ENCODE measurements around the gene PPP1R27. TPM values are rescaled to one million over a fixed set of nuclear protein-coding genes. Genes with fewer than 3 reads are reported as not detected.
A peak's percentile ranks its signal among the peaks of the same experiment; 100 is the strongest.

The PPP1R27 gene
- total and polyA plus RNA-seq, 4 donors = 0.17 to 0.18 TPM; not detected in 2

DNA sequence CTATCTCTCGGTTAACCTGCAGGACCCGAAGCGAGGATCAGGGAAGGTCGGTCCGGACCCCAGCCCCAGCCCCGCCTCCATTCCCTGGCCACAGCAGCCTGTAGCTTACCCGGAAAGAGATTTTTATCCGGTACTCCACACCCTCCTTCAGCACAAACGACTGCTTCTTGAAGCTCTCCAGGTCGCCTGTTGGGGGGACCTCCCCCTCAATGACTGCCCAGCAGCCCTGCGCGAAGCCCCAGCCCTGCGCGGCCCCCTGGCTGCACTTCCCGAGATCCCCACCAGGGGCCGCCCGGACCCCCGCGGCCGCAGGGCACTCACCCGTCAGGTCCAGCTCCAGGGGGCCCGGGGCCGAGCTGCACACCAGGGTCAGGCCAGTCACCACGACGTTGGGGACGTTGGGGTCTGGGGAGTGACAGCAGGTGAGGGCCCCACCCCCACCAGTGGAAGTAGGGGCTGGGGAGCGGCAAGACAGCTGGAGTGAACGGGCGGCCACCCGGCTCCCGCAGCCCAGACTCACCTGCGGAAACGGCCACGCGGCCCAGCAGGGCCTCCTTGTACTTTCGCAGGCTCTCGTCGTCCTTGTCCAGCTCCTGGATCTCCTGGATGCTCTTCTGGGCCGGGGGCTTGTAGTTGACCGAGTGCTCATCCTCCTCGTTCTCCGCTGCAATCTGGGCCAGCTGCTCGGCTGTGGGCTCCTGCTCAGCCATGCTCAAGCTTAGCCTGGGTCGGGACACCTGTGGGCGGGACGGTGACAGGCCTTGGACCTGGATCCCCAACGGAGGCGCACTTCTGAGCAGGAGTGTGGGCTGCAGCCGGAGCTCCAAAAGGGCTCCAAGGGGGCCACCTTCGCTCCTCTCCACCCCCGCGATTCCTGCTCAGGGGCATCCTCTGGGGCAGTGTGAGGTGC lies 34.6 kb upstream of the PPP1R27 start:
- Histone ChIP-seq H3K4me1 (ENCODE audit: control insufficient read depth, insufficient read depth, low read length) (peaks cover 40% of the 10 kb centered on the region), H3K9me3 (ENCODE audit: control insufficient read depth, insufficient read depth, low read length) (no peaks in the 10 kb centered on the region), H3K36me3 (ENCODE audit: control insufficient read depth, insufficient read depth, low read length) (peaks cover 61% of the 10 kb centered on the region), H3K4me3 (ENCODE audit: low read depth, low read length) (peak overlapping the region; percentile 73), H3K27ac (ENCODE audit: low read depth, low read length) (peak overlapping the region; percentile 82), H3K27me3 (ENCODE audit: control insufficient read depth, insufficient read depth, low read length) (no peaks in the 10 kb centered on the region)
- peak in 2 of 6 donors; percentile 22 to 57 for DNase-seq (ENCODE audit: low read depth in 4 of 6, low spot score in 6 of 6)
- 37% methylated on average over 51 of the region's 52 CpGs for WGBS (ENCODE audit: insufficient coverage)

DNA sequence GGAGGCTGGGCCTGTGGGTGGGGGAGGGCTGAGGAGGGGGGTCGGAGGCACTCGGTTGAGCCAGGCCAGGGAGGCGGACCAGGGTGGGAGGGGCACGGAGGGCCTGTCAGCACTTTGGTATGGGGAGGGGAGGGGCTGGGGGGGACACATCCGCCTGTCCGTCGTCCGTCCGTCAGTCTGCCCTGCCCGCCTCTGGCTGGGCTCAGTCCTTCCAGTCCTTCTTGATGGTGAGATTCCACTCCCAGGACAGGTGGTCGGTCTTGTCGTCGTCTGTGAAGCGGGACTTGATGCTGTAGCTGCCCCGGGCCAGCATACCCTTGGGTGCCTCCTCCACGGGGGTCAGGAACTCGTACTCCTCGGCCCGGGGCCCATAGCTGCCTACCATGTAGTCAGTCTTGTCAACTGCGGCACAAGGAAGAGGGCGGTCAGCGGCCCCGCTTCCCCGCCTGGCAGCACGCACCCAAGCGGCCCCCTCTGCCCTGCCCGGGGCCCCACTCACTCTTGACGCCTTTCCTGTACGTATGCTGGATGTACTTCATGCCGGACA lies 33.9 kb upstream of the PPP1R27 start:
- H3K9me3 ChIP-seq (ENCODE audit: control insufficient read depth, insufficient read depth, low read length) = no peaks in the 10 kb centered on the region
- H3K27me3 ChIP-seq (ENCODE audit: control insufficient read depth, insufficient read depth, low read length) = no peaks in the 10 kb centered on the region
- WGBS (ENCODE audit: insufficient coverage) = 75% methylated on average over 24 of the region's 30 CpGs
- H3K36me3 ChIP-seq (ENCODE audit: control insufficient read depth, insufficient read depth, low read length) = peaks cover 67% of the 10 kb centered on the region
- peak overlapping the region; percentile 17 for H3K4me3 ChIP-seq (ENCODE audit: low read depth, low read length)
- no peak overlapping the region for H3K27ac ChIP-seq (ENCODE audit: low read depth, low read length)
- peak in 1 of 6 donors; percentile 18 for DNase-seq (ENCODE audit: low read depth in 4 of 6, low spot score in 6 of 6)
- peaks cover 40% of the 10 kb centered on the region for H3K4me1 ChIP-seq (ENCODE audit: control insufficient read depth, insufficient read depth, low read length)

DNA sequence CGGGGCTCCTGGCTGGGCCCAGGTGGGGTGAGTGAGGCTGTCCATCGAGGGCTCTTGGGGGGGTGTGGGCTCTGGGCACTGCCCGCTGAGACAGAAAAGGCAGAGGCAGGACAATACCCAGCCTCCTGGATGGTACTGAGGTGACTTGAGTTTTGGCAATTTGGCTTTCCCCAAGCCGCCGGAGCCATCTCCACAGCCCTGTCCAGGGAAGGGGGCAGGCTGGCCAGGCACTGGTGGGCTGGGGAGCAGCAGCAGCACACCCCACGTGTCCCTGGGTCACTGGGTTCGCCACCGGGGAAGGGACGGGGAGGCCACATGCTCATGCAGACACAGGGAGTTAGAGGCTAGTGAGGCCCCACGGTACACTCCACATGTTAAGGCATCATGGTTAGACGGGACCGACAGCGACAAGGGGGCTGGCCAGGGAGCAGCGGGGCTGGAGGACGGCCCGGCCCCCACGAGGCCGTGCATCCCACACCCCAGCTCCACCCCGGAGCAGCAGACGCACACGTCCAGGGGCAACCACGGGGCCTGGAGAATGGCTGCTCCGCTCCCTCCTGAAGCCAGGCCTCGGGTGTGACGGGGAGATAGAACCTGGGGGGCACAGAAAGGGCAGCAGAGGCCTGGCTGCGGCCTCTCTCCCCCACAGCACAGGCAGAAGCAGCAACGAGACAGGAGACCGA lies 33.3 kb upstream of the PPP1R27 start:
- no peak overlapping the region for H3K27ac ChIP-seq (ENCODE audit: low read depth, low read length)
- WGBS (ENCODE audit: insufficient coverage) = 82% methylated on average over 15 of the region's 28 CpGs
- H3K4me3 ChIP-seq (ENCODE audit: low read depth, low read length) = no peak overlapping the region
- no peak for DNase-seq (ENCODE audit: low read depth in 4 of 6, low spot score in 6 of 6)
- peaks cover 65% of the 10 kb centered on the region for H3K36me3 ChIP-seq (ENCODE audit: control insufficient read depth, insufficient read depth, low read length)
- H3K9me3 ChIP-seq (ENCODE audit: control insufficient read depth, insufficient read depth, low read length) = no peaks in the 10 kb centered on the region
- H3K27me3 ChIP-seq (ENCODE audit: control insufficient read depth, insufficient read depth, low read length) = no peaks in the 10 kb centered on the region
- H3K4me1 ChIP-seq (ENCODE audit: control insufficient read depth, insufficient read depth, low read length) = peaks cover 40% of the 10 kb centered on the region

DNA sequence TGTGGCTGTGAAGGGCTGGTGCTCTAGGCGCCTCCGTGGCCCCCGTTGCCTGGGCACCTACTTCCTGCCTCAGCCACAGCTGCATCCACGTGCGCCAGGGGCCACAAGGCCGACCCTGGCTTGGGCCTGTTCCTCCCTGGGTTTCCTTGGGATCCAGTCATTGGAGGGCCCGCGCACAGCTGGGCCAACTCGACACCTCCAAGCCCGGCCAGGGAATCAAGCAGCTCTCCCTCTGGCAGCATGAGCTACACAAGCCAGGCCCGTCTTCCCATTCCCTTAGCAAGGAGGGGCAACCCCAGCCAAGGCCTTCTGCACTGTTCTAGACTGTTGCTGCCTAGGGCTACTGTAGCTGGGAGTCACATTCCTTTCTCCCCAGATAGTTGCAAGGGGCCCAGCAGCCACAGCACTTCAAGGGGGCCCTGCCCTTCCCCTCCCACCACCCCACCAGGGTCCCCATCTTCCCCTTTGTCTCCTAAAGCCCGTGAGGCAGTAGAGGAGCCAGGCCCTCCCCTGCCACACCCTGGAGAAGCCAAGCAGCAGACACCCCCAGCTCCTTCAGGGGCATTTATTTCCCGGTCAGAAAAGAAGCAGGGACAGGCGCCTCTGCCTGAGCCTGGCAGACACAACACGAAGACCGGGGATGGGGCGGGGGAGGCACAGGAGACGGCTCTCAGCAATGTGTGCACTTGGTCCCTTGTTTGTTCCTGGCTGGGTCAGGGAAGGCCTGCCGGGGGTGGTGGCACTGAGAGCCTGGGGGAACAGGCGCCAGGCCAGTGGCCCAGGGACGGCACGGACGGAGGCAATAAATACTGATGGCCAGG lies 32.5 kb upstream of the PPP1R27 start:
- DNase-seq (ENCODE audit: low read depth in 4 of 6, low spot score in 6 of 6) = peak in 1 of 6 donors; percentile 15
- Histone ChIP-seq H3K36me3 (ENCODE audit: control insufficient read depth, insufficient read depth, low read length) (peaks cover 65% of the 10 kb centered on the region), H3K9me3 (ENCODE audit: control insufficient read depth, insufficient read depth, low read length) (no peaks in the 10 kb centered on the region), H3K4me1 (ENCODE audit: control insufficient read depth, insufficient read depth, low read length) (peaks cover 39% of the 10 kb centered on the region), H3K27me3 (ENCODE audit: control insufficient read depth, insufficient read depth, low read length) (no peaks in the 10 kb centered on the region), H3K4me3 (ENCODE audit: low read depth, low read length) (no peak overlapping the region), H3K27ac (ENCODE audit: low read depth, low read length) (no peak overlapping the region)
- WGBS (ENCODE audit: insufficient coverage) = 61% methylated on average over 23 of the region's 23 CpGs

DNA sequence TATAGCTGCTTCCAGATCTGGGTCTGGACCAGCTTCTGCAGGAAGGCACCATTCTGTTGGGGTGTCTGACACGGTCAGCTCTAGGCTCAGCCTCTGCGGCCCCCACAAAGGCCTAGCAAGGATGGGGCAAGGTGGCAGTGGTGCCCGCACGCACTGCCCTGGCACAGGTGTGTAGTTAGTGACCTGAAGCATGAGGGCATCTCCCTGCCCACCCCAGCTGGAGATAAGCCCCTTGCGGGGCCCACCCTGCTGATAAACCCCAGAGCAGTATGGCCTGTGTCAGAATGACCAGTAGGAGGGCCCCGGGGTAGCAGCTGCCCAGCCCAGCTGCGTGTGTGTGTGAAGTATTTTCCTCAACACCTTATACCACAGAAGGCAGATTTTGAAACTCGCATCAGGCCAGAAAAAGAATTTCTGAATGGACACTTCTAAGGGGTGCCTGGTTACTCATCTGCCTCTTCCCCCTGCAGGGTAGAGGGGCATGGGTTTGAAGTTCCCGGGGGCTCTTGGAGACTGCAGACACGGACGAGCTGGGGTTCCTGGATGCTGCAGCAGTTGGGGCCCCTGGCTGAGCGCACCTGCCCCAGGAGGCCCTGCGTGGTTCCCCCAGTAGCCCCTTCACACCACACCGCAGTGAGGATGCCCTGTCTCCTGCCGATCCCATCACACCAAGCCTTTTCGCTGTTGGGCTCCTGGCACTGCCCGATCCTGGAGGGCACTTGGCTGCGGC lies 31.8 kb upstream of the PPP1R27 start:
- H3K27me3 ChIP-seq (ENCODE audit: control insufficient read depth, insufficient read depth, low read length) = no peaks in the 10 kb centered on the region
- no peak for DNase-seq (ENCODE audit: low read depth in 4 of 6, low spot score in 6 of 6)
- no peak overlapping the region for H3K27ac ChIP-seq (ENCODE audit: low read depth, low read length)
- peaks cover 39% of the 10 kb centered on the region for H3K4me1 ChIP-seq (ENCODE audit: control insufficient read depth, insufficient read depth, low read length)
- H3K4me3 ChIP-seq (ENCODE audit: low read depth, low read length) = no peak overlapping the region
- peaks cover 65% of the 10 kb centered on the region for H3K36me3 ChIP-seq (ENCODE audit: control insufficient read depth, insufficient read depth, low read length)
- WGBS (ENCODE audit: insufficient coverage) = 87% methylated on average over 10 of the region's 18 CpGs
- H3K9me3 ChIP-seq (ENCODE audit: control insufficient read depth, insufficient read depth, low read length) = no peaks in the 10 kb centered on the region

DNA sequence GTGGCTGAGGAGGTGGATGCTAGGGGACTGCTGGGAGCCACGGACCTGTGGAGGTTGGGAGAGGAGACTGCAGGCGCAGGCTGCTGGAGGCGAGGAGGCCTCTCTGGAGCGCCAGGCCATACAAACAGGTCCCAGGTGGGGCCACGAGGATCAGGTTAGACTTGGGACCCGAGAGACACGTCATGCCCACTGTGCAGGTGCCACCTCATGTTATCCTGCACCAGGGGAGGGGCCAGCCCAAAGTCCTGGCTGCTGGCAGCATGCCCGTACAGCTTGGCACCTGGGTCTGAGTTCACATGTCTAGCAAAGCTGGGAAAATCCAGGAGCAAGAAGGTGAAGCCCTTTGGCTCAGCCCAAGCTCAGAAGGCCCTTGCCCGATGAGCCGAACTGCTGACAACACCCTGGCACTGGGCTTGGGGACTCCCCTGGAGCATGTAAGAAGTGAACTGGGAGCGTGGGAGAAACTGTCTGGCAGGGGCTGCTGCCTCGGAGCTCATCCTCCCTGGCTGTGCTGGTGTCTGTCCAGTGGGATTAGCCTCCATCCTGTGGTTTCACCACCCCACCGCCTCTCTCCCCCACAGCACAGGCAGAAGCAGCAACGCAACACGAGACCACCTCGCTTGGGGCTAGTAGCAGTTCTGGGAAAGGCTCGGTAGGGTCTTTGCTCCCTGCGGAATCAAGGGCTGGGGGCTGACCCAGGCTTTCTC lies 31.0 kb upstream of the PPP1R27 start:
- no peak overlapping the region for H3K27ac ChIP-seq (ENCODE audit: low read depth, low read length)
- H3K9me3 ChIP-seq (ENCODE audit: control insufficient read depth, insufficient read depth, low read length) = no peaks in the 10 kb centered on the region
- WGBS (ENCODE audit: insufficient coverage) = 90% methylated on average over 18 of the region's 18 CpGs
- H3K36me3 ChIP-seq (ENCODE audit: control insufficient read depth, insufficient read depth, low read length) = peaks cover 65% of the 10 kb centered on the region
- peaks cover 43% of the 10 kb centered on the region for H3K4me1 ChIP-seq (ENCODE audit: control insufficient read depth, insufficient read depth, low read length)
- DNase-seq (ENCODE audit: low read depth in 4 of 6, low spot score in 6 of 6) = no peak
- no peak overlapping the region for H3K4me3 ChIP-seq (ENCODE audit: low read depth, low read length)
- H3K27me3 ChIP-seq (ENCODE audit: control insufficient read depth, insufficient read depth, low read length) = no peaks in the 10 kb centered on the region

DNA sequence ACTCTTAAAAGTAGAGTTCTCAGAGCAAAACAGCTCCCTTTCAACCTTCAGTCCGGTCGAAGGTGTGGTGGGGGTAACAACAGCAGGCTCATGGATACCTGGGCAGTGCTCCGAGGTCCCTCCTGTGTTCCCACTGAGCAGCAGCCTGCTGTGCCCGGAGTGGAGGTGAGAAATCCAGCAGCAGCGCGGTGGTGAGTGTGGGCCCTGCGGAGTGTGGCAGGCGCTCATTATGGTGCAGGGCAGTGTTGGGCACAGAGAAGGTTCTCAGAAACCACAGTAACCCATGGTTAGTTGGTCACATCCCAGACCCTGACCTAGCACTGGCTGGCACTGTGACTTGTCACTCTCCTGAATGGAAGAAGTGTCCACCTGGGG lies 30.5 kb upstream of the PPP1R27 start:
- H3K27me3 ChIP-seq (ENCODE audit: control insufficient read depth, insufficient read depth, low read length) = no peaks in the 10 kb centered on the region
- peaks cover 65% of the 10 kb centered on the region for H3K36me3 ChIP-seq (ENCODE audit: control insufficient read depth, insufficient read depth, low read length)
- no peak overlapping the region for H3K27ac ChIP-seq (ENCODE audit: low read depth, low read length)
- H3K4me1 ChIP-seq (ENCODE audit: control insufficient read depth, insufficient read depth, low read length) = peaks cover 42% of the 10 kb centered on the region
- no peak for DNase-seq (ENCODE audit: low read depth in 4 of 6, low spot score in 6 of 6)
- no peaks in the 10 kb centered on the region for H3K9me3 ChIP-seq (ENCODE audit: control insufficient read depth, insufficient read depth, low read length)
- no peak overlapping the region for H3K4me3 ChIP-seq (ENCODE audit: low read depth, low read length)
- 96% methylated on average over 8 of the region's 8 CpGs for WGBS (ENCODE audit: insufficient coverage)

DNA sequence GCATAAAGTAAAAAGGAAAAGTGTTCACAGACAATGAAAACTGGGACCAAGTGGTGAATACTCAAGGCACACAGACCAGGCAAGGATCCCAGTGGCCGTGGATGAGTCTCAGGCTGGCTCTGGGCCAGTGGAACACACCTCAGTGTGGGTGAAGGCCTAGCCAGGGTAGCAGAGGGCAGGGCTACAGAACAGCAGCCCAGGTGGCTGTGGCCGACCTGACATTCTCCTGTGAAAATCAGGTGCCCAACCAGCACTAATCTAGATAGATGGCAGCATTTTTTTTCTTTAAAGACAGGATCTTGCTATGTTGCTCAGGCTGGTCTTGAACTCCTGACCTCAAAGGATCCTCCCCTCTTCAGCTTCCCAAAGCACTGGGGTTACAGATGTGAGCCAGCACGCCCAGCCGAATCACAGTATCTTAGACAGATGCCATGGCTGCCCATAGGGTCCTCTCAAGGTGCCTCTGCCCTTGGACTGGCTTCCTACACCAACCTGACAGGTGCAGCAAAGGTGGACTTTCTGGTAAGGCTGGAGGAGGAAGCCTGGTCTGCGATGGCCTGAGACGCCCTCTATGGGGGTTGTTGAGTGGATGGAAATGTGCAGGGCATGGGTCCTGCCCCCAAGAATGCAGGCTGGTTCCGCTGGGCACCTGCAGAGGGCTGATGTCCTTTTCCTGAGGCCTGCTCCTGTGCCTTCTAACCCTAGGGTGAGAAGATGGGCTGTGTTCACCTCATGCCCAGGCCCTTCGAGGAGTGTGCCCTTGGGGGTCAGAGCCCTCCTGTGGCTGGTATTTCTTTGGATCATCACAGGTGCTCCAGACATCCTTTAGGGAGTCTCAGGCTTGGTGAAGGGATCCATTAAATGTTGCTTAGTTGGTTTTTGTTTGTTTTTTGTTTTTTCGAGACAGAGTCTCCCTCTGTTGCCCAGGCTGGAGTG lies 29.3 kb upstream of the PPP1R27 start:
- WGBS (ENCODE audit: insufficient coverage) = 92% methylated on average over 6 of the region's 9 CpGs
- Histone ChIP-seq H3K9me3 (ENCODE audit: control insufficient read depth, insufficient read depth, low read length) (no peaks in the 10 kb centered on the region), H3K4me1 (ENCODE audit: control insufficient read depth, insufficient read depth, low read length) (peaks cover 38% of the 10 kb centered on the region), H3K27me3 (ENCODE audit: control insufficient read depth, insufficient read depth, low read length) (no peaks in the 10 kb centered on the region), H3K27ac (ENCODE audit: low read depth, low read length) (no peak overlapping the region), H3K4me3 (ENCODE audit: low read depth, low read length) (no peak overlapping the region), H3K36me3 (ENCODE audit: control insufficient read depth, insufficient read depth, low read length) (peaks cover 56% of the 10 kb centered on the region)
- DNase-seq (ENCODE audit: low read depth in 4 of 6, low spot score in 6 of 6) = no peak

All from spinal cord (tissue), 10 donors.